ENCODE results near the gene PGAM5.

DNA sequence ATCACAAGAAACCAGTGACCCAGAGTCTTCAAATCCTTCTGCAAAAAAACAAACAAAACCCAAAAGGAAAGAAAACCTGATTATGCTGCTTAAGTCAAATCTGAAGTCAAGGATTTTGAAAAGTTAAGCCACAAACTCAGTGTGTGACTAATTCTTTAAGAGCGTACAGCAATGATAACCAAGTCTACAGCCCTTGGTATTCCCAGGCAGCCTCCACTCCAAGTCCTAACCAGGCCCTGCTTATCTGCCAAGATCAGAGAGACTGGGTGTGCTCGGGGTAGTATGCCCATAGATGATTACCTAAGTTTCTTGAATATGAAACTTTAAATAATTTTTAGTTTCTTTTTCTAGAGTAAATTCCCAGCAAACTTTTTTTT lies 13.1 kb downstream of the PGAM5 start:
- no peak for TF ChIP-seq ATF7 (IDR thresholded peaks at IDR 0.05)
- TF ChIP-seq ATF7 (CRISPR knock-in tag; IDR thresholded peaks at IDR 0.05): no peak
- TF ChIP-seq POLR2AphosphoS5 (IDR thresholded peaks at IDR 0.05; ENCODE audit: low read depth, low read length): no peak
- TF ChIP-seq, protein P1, sequence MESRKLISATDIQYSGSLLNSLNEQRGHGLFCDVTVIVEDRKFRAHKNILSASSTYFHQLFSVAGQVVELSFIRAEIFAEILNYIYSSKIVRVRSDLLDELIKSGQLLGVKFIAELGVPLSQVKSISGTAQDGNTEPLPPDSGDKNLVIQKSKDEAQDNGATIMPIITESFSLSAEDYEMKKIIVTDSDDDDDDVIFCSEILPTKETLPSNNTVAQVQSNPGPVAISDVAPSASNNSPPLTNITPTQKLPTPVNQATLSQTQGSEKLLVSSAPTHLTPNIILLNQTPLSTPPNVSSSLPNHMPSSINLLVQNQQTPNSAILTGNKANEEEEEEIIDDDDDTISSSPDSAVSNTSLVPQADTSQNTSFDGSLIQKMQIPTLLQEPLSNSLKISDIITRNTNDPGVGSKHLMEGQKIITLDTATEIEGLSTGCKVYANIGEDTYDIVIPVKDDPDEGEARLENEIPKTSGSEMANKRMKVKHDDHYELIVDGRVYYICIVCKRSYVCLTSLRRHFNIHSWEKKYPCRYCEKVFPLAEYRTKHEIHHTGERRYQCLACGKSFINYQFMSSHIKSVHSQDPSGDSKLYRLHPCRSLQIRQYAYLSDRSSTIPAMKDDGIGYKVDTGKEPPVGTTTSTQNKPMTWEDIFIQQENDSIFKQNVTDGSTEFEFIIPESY (CRISPR knock-in tag; IDR thresholded peaks at IDR 0.05): no peak
- TF ChIP-seq PCBP2 (optimal IDR thresholded peaks at IDR 0.05; ENCODE audit: low read depth, low read length, poor library complexity, severe bottlenecking): no peak
- TF ChIP-seq, protein P2, sequence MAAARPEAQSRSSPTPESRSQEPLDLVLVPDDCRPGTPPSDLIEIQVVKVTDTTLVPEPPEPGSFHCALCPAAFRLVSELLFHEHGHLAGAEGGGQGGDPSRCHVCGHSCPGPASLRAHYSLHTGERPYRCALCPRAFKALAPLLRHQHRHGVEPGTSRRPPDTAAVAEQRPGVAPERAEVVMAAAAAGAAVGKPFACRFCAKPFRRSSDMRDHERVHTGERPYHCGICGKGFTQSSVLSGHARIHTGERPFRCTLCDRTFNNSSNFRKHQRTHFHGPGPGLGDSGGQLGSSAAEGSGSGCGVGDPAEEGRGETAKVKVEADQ (CRISPR knock-in tag; IDR thresholded peaks at IDR 0.05; ENCODE audit: borderline replicate concordance): no peak
- no peak for TF ChIP-seq ZNF7 (CRISPR knock-in tag; IDR thresholded peaks at IDR 0.05)
- TF ChIP-seq ARNT (IDR thresholded peaks at IDR 0.05): no peak
- TF ChIP-seq ASH2L (IDR thresholded peaks at IDR 0.05; ENCODE audit: insufficient read length, low read depth, low read length): no peak
- TF ChIP-seq RBAK (CRISPR knock-in tag; IDR thresholded peaks at IDR 0.05): no peak
- TF ChIP-seq, protein P3, sequence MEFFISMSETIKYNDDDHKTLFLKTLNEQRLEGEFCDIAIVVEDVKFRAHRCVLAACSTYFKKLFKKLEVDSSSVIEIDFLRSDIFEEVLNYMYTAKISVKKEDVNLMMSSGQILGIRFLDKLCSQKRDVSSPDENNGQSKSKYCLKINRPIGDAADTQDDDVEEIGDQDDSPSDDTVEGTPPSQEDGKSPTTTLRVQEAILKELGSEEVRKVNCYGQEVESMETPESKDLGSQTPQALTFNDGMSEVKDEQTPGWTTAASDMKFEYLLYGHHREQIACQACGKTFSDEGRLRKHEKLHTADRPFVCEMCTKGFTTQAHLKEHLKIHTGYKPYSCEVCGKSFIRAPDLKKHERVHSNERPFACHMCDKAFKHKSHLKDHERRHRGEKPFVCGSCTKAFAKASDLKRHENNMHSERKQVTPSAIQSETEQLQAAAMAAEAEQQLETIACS (CRISPR knock-in tag; IDR thresholded peaks at IDR 0.05): no peak
- TF ChIP-seq, protein P4, sequence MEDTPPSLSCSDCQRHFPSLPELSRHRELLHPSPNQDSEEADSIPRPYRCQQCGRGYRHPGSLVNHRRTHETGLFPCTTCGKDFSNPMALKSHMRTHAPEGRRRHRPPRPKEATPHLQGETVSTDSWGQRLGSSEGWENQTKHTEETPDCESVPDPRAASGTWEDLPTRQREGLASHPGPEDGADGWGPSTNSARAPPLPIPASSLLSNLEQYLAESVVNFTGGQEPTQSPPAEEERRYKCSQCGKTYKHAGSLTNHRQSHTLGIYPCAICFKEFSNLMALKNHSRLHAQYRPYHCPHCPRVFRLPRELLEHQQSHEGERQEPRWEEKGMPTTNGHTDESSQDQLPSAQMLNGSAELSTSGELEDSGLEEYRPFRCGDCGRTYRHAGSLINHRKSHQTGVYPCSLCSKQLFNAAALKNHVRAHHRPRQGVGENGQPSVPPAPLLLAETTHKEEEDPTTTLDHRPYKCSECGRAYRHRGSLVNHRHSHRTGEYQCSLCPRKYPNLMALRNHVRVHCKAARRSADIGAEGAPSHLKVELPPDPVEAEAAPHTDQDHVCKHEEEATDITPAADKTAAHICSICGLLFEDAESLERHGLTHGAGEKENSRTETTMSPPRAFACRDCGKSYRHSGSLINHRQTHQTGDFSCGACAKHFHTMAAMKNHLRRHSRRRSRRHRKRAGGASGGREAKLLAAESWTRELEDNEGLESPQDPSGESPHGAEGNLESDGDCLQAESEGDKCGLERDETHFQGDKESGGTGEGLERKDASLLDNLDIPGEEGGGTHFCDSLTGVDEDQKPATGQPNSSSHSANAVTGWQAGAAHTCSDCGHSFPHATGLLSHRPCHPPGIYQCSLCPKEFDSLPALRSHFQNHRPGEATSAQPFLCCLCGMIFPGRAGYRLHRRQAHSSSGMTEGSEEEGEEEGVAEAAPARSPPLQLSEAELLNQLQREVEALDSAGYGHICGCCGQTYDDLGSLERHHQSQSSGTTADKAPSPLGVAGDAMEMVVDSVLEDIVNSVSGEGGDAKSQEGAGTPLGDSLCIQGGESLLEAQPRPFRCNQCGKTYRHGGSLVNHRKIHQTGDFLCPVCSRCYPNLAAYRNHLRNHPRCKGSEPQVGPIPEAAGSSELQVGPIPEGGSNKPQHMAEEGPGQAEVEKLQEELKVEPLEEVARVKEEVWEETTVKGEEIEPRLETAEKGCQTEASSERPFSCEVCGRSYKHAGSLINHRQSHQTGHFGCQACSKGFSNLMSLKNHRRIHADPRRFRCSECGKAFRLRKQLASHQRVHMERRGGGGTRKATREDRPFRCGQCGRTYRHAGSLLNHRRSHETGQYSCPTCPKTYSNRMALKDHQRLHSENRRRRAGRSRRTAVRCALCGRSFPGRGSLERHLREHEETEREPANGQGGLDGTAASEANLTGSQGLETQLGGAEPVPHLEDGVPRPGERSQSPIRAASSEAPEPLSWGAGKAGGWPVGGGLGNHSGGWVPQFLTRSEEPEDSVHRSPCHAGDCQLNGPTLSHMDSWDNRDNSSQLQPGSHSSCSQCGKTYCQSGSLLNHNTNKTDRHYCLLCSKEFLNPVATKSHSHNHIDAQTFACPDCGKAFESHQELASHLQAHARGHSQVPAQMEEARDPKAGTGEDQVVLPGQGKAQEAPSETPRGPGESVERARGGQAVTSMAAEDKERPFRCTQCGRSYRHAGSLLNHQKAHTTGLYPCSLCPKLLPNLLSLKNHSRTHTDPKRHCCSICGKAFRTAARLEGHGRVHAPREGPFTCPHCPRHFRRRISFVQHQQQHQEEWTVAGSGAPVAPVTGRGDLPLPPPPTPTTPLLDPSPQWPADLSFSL (CRISPR knock-in tag; IDR thresholded peaks at IDR 0.05): no peak
